C4-2B (cell line): ENCODE results near the gene CASP3.

Source experiments
- CTCF ChIP-seq: fragments of 450-650 bp; conservative IDR thresholded peaks from 2 replicates; pipeline ENCODE4 v1.5.1; 2017; ENCODE audit warnings: mild to moderate bottlenecking
- ZFX ChIP-seq: fragments of 450-650 bp; IDR thresholded peaks from 2 replicates; pipeline ENCODE4 v1.6.1; 2017

- TF ChIP-seq CTCF (no peak), ZFX (no peak)
These were observed 60.4 kb downstream of the CASP3 start for GRCh38 chr4:184588893-184589292.
